Measurements from ENCODE around the gene NYNRIN. TPM values are rescaled to one million over a fixed set of nuclear protein-coding genes. Genes with fewer than 3 reads are reported as not detected.

Gene NYNRIN
- total and polyA plus RNA-seq, 2 donors (not counting 3 experiments of a cell fraction or from before 2014, with no cell fraction given), result 37.2 to 42.8 TPM

GRCh38 chr14:24414077-24414476 lies 15.3 kb downstream of the NYNRIN start:
- no peaks in the 10 kb centered on the region for H3K9me1 ChIP-seq (replicated peaks; ENCODE audit: control insufficient read depth, extremely low read depth, insufficient read depth, low read length)
- no peak for DNase-seq (ENCODE audit: low read depth, low spot score)
- TF ChIP-seq GATA2 (IDR thresholded peaks at IDR 0.05; ENCODE audit: insufficient read depth, insufficient read length, low read depth, low read length) (no peak), POLR2AphosphoS5 (IDR thresholded peaks at IDR 0.05; ENCODE audit: insufficient read depth, low read depth, low read length) (no peak), MAX (IDR thresholded peaks at IDR 0.05; ENCODE audit: insufficient read depth, insufficient read length) (no peak), FOS (IDR thresholded peaks at IDR 0.05; ENCODE audit: borderline replicate concordance, insufficient read depth, low read length) (no peak), MYC (IDR thresholded peaks at IDR 0.05; ENCODE audit: low read depth, low read length) (no peak), EZH2 (IDR thresholded peaks at IDR 0.05; ENCODE audit: borderline replicate concordance, low read depth, low read length, severe bottlenecking) (no peak), JUN (IDR thresholded peaks at IDR 0.05; ENCODE audit: borderline replicate concordance, insufficient read depth, insufficient read length, low read depth) (no peak), POLR2A (IDR thresholded peaks at IDR 0.05; ENCODE audit: low read depth, low read length) (no peak)
- TF ChIP-seq, protein P1, sequence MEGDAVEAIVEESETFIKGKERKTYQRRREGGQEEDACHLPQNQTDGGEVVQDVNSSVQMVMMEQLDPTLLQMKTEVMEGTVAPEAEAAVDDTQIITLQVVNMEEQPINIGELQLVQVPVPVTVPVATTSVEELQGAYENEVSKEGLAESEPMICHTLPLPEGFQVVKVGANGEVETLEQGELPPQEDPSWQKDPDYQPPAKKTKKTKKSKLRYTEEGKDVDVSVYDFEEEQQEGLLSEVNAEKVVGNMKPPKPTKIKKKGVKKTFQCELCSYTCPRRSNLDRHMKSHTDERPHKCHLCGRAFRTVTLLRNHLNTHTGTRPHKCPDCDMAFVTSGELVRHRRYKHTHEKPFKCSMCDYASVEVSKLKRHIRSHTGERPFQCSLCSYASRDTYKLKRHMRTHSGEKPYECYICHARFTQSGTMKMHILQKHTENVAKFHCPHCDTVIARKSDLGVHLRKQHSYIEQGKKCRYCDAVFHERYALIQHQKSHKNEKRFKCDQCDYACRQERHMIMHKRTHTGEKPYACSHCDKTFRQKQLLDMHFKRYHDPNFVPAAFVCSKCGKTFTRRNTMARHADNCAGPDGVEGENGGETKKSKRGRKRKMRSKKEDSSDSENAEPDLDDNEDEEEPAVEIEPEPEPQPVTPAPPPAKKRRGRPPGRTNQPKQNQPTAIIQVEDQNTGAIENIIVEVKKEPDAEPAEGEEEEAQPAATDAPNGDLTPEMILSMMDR (IDR thresholded peaks at IDR 0.05; ENCODE audit: extremely low read depth in 1 of 2, insufficient read depth in 1 of 2, low read depth in 1 of 2, low read length in 2 of 2), result no peak
- H3K4me2 ChIP-seq (ENCODE audit: insufficient read depth, low read length), result no peak overlapping the region
- dilution Hi-C loops (cut with MboI; ENCODE audit: extremely low pct_ligation_motif_present, low sequenced_read_pairs) (no loop called here), intact Hi-C loops (cut with micrococcal nuclease) (no loop called here)
- no peak overlapping the region for H2AFZ ChIP-seq (ENCODE audit: low read depth, low read length)
- CTCF ChIA-PET, result interaction anchor here (0.9 to 8.7 kb wide), 8 partner anchors 10 to 81 kb away, joined by 3 to 86 read pairs (median 6); partner anchors contain the start of genes ADCY4, CBLN3 and KHNYN
- H3K9me3 ChIP-seq (replicated peaks; ENCODE audit: control insufficient read depth, insufficient read depth, low read length), result no peaks in the 10 kb centered on the region
- peaks cover 4 to 45% of the 10 kb centered on the region in 2 experiments for H3K36me3 ChIP-seq (ENCODE audit: control insufficient read depth in 2 of 2, extremely low read depth in 1 of 2, insufficient read depth in 2 of 2, low read length in 2 of 2)
- POLR2A ChIA-PET, result interaction anchor here (0.5 kb wide), 1 partner anchor 200 kb away, joined by 3 read pairs; no protein-coding TSS in a partner anchor
- H4K20me1 ChIP-seq (replicated peaks; ENCODE audit: control insufficient read depth, extremely low read depth, insufficient read depth, low read length), result no peaks in the 10 kb centered on the region
- H3K79me2 ChIP-seq (ENCODE audit: control insufficient read depth, insufficient read depth, low read length), result no peaks in the 10 kb centered on the region
- H3K27me3 ChIP-seq (ENCODE audit: control insufficient read depth in 2 of 2, insufficient read depth in 2 of 2, low read length in 2 of 2), result no peaks in the 10 kb centered on the region
- H3K27ac ChIP-seq (ENCODE audit: insufficient read depth, low read depth, low read length), result no peak overlapping the region
- H3K9ac ChIP-seq (replicated peaks; ENCODE audit: extremely low read depth, insufficient read depth, low read length), result no peak overlapping the region
- H3K4me1 ChIP-seq (ENCODE audit: control insufficient read depth, extremely low read depth, insufficient read depth, low read length), result peaks cover 14% of the 10 kb centered on the region
- FAIRE-seq, result no peak
- no peak overlapping the region for H3K4me3 ChIP-seq (replicated peaks in 1 of 3; ENCODE audit: insufficient read depth in 1 of 3, low read depth in 1 of 3, low read length in 3 of 3)
- no TSS peak for BruUV-seq (replicated peaks)

Data from endothelial cell of umbilical vein (primary cell).